CD4-positive, alpha-beta T cell (primary cell): Measurements from ENCODE around the gene MRPS18A. TPM values are rescaled to one million over a fixed set of nuclear protein-coding genes. Genes with fewer than 3 reads are reported as not detected.

Source experiments
- ATAC-seq: fragments of 200-7000 bp; cut with Tn5 transposase; one replicate; pipeline ENCODE4 v1.10.0; 2022; ENCODE audit warnings: mild to moderate bottlenecking; ENCODE audit not compliant: poor library complexity
- CTCF ChIA-PET: fragments of 350-600 bp; sonication (Branson Sonifier 250); formaldehyde crosslinking; loops from one replicate; lab custom pipeline; 2021; ENCODE audit warnings: antibody characterized with exemption, inconsistent platforms; lab: Charles Lee
- POLR2A ChIA-PET: fragments of 350-600 bp; sonication (Branson Sonifier 250); formaldehyde crosslinking; loops from one replicate; lab custom pipeline; 2021; ENCODE audit warnings: antibody characterized with exemption, inconsistent platforms; lab: Charles Lee
- DNase-seq, 14 experiments: peaks; one replicate each; pipeline ENCODE4 v3.0.0-alpha.2; 2013 to 2020; ENCODE audit warnings: mixed read lengths in 2 of 14
- H3K27ac ChIP-seq, 2 donors: one replicate each; pipeline versions ENCODE4 v1.5.1 to v1.7.0; 2013; ENCODE audit warnings: low read length in 2 of 2, low read depth in 1 of 2, mild to moderate bottlenecking in 1 of 2
- H3K27me3 ChIP-seq, 2 experiments: 1 replicate in 1 of 2; 2 replicates in 1 of 2; pipeline versions ENCODE4 v1.6.1 to v1.7.0; 2013; ENCODE audit warnings: low read length in 2 of 2, control low read depth in 1 of 2, mild to moderate bottlenecking in 1 of 2, moderate library complexity in 1 of 2; ENCODE audit not compliant: insufficient read depth in 2 of 2, control insufficient read depth in 1 of 2
- H3K36me3 ChIP-seq: one replicate; pipeline ENCODE4 v1.6.1; 2013; ENCODE audit warnings: low read length, control low read depth; ENCODE audit not compliant: insufficient read depth
- H3K4me1 ChIP-seq: one replicate; pipeline ENCODE4 v1.6.1; 2013; ENCODE audit warnings: low read length, control low read depth; ENCODE audit not compliant: insufficient read depth
- H3K4me3 ChIP-seq: one replicate; pipeline ENCODE4 v1.5.1; 2013; ENCODE audit warnings: mild to moderate bottlenecking, low read length, moderate library complexity
- H3K9me3 ChIP-seq, 2 experiments: 1 replicate in 1 of 2; 2 replicates in 1 of 2; pipeline versions ENCODE4 v1.6.1 to v1.7.0; 2013; ENCODE audit warnings: low read length in 2 of 2, mild to moderate bottlenecking in 2 of 2, control low read depth in 1 of 2, moderate library complexity in 1 of 2; ENCODE audit not compliant: control insufficient read depth in 1 of 2, insufficient read depth in 1 of 2
- H3K27ac Mint-ChIP-seq: one replicate; pipeline ENCODE4 v1.8.0; 2020; ENCODE audit warnings: mixed read lengths
- H3K27me3 Mint-ChIP-seq: one replicate; pipeline ENCODE4 v1.8.0; 2021; ENCODE audit warnings: mixed read lengths
- H3K36me3 Mint-ChIP-seq: one replicate; pipeline ENCODE4 v1.8.0; 2021; ENCODE audit warnings: low read depth, mixed read lengths
- H3K4me1 Mint-ChIP-seq: one replicate; pipeline ENCODE4 v1.8.0; 2021; ENCODE audit warnings: low read depth, mixed read lengths
- H3K4me3 Mint-ChIP-seq: one replicate; pipeline ENCODE4 v1.8.0; 2020; ENCODE audit warnings: mild to moderate bottlenecking, mixed read lengths
- H3K9me3 Mint-ChIP-seq: one replicate; pipeline ENCODE4 v1.8.0; 2020; ENCODE audit warnings: mixed read lengths
- intact Hi-C, 2 experiments: fragments of 100-400 bp; cut with DNase I in 1 of 2; cut with micrococcal nuclease in 1 of 2; formaldehyde crosslinking; loops; one replicate each; pipeline versions ENCODE4 v1.15.1 to v1.9.0; 2023 to 2025; cut with DNase I, micrococcal nuclease
- total RNA-seq, 174 experiments: library from RNA in 2 of 174; stranded (reverse) in 2 of 174; gene quantifications; one replicate each; pipeline ENCODE4 v1.2.3 and lab custom pipeline; 2021 to 2026
- TF ChIP-seq, protein P1 (sequence below): fragments of 200-600 bp; IDR thresholded peaks from one replicate; pipeline ENCODE4 v1.8.0; 2022; ENCODE audit warnings: antibody characterized with exemption, mild to moderate bottlenecking

Gene MRPS18A
- total RNA-seq, 2 experiments from 2014 or later: 26.1 to 27.7 TPM

DNA sequence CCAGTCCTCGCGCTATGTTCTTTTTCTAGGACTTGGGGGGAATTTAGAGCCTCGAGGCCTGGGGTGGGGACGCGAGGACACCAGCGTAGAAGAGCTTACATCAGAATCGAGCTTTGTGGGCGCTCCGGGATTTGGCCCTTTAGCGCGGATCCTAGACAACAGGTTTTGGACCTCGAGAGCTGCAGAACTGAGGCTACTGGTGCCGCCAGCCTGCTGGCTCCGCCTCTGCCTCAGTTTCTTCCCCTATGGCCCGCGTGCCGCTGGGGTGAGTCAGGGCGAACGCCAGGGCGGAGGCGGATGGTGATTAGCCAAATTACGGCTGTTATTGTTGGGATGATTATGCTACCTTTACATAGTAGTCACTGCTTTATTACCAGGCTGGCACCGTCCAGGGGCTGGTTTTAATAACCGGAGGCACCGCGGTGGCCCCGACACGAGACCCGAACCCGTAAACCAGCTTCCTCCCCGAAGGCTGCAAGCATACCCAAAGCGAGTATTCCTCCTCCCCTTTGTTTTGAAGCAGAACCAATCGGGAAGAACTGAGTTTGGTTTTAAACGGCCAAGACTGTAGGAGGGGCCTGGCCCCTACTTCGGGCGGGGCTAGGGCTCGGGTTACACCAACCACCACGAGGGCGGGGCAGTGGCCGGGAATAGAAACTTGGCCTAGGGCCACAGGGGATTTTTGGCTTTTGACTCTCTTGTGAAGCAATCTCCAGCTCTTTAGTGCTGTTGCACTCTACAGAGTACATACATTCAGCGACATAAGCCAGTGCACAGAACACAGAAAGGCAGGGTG lies 57.9 kb downstream of the MRPS18A start:
- peak overlapping the region; percentile 94 for H3K27ac Mint-ChIP-seq
- peaks cover 41% of the 10 kb centered on the region for H3K4me1 Mint-ChIP-seq
- CTCF ChIA-PET: interaction anchor here (0.6 to 1.7 kb wide), 5 partner anchors 21 to 683 kb away, joined by 3 to 7 read pairs (median 3); partner anchors contain the start of genes AARS2 and DNPH1
- H3K36me3 Mint-ChIP-seq: peaks cover 29% of the 10 kb centered on the region
- Histone ChIP-seq H3K4me3 (peak overlapping the region; percentile 92), H3K9me3 (no peaks in the 10 kb centered on the region), H3K27me3 (no peaks in the 10 kb centered on the region), H3K27ac (peak overlapping the region; percentile 86 to 90), H3K4me1 (peaks cover 40% of the 10 kb centered on the region), H3K36me3 (peaks cover 17% of the 10 kb centered on the region)
- ATAC-seq (peak; percentile 58), DNase-seq (peak; percentile 65 to 96 (median 82))
- no peaks in the 10 kb centered on the region for H3K27me3 Mint-ChIP-seq
- peak overlapping the region; percentile 98 for H3K4me3 Mint-ChIP-seq
- TF ChIP-seq, protein P1, sequence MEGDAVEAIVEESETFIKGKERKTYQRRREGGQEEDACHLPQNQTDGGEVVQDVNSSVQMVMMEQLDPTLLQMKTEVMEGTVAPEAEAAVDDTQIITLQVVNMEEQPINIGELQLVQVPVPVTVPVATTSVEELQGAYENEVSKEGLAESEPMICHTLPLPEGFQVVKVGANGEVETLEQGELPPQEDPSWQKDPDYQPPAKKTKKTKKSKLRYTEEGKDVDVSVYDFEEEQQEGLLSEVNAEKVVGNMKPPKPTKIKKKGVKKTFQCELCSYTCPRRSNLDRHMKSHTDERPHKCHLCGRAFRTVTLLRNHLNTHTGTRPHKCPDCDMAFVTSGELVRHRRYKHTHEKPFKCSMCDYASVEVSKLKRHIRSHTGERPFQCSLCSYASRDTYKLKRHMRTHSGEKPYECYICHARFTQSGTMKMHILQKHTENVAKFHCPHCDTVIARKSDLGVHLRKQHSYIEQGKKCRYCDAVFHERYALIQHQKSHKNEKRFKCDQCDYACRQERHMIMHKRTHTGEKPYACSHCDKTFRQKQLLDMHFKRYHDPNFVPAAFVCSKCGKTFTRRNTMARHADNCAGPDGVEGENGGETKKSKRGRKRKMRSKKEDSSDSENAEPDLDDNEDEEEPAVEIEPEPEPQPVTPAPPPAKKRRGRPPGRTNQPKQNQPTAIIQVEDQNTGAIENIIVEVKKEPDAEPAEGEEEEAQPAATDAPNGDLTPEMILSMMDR: no peak
- POLR2A ChIA-PET: interaction anchor here (0.6 to 1.7 kb wide), 27 partner anchors 9 to 1843 kb away, joined by 3 to 16 read pairs (median 4); partner anchors contain the start of genes ABCC10, BYSL, CNPY3 and HSP90AB1
- no peaks in the 10 kb centered on the region for H3K9me3 Mint-ChIP-seq
- intact Hi-C loops: loop anchor here in 1 of 2 experiments (2.0 to 10.0 kb wide), 9 partner anchors 55 to 1892 kb away; partner anchors contain the start of genes ABCC10, CUL7, POLR1C and SLC29A1

DNA sequence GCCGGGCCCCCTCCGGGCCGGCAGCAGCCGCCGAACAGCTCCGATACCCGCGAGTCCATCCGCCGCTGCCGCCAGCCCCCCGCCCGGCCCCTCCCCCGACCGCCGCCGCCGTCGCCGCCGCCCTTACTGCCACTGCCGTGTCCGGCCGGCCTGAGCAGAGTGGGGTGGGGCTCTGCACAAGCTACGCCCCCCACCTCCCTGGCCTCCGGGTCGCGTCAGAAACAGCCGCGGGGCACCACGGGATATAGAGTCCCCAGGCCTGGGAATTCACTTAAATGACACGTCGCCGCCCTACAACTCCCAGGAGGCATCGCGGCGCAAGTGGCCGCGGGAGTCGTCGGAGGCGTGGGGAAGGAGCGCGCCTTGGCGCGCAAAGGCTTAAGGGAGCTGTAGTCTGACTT lies 58.5 kb downstream of the MRPS18A start, which contains the start of gene GTPBP2:
Gene GTPBP2 (minus strand): TSS at position 161 of the 401 bp plus-strand sequence. CDS start 102 bp downstream, at position 59.
- DNase-seq (peak; percentile 86 to 98 (median 94)), ATAC-seq (peak; percentile 86)
- H3K36me3 ChIP-seq: peaks cover 23% of the 10 kb centered on the region
- POLR2A ChIA-PET: interaction anchor here (0.5 to 1.7 kb wide), 28 partner anchors 9 to 1842 kb away, joined by 3 to 16 read pairs (median 4); partner anchors contain the start of genes ABCC10, BYSL, CNPY3 and HSP90AB1
- peaks cover 34% of the 10 kb centered on the region for H3K36me3 Mint-ChIP-seq
- peak within 1 kb of the TSS; percentile 86 to 90 for H3K27ac ChIP-seq
- CTCF ChIA-PET: interaction anchor here (0.6 to 1.7 kb wide), 5 partner anchors 21 to 684 kb away, joined by 3 to 7 read pairs (median 3); partner anchors contain the start of genes AARS2 and DNPH1
- no peaks in the 10 kb centered on the region for H3K9me3 Mint-ChIP-seq
- no peaks in the 10 kb centered on the region for H3K27me3 Mint-ChIP-seq
- H3K4me3 ChIP-seq: peak within 1 kb of the TSS; percentile 92
- peaks cover 40% of the 10 kb centered on the region for H3K4me1 ChIP-seq
- H3K4me1 Mint-ChIP-seq: peaks cover 38% of the 10 kb centered on the region
- TF ChIP-seq, protein P1: no peak
- no peaks in the 10 kb centered on the region for H3K27me3 ChIP-seq
- intact Hi-C loops: loop anchor here in 1 of 2 experiments (2.0 to 5.0 kb wide), 8 partner anchors 54 to 1892 kb away; partner anchors contain the start of genes ABCC10, CUL7, POLR1C and TFEB
- H3K27ac Mint-ChIP-seq: peak within 1 kb of the TSS; percentile 94
- H3K9me3 ChIP-seq: no peaks in the 10 kb centered on the region
- H3K4me3 Mint-ChIP-seq: peak within 1 kb of the TSS; percentile 98

DNA sequence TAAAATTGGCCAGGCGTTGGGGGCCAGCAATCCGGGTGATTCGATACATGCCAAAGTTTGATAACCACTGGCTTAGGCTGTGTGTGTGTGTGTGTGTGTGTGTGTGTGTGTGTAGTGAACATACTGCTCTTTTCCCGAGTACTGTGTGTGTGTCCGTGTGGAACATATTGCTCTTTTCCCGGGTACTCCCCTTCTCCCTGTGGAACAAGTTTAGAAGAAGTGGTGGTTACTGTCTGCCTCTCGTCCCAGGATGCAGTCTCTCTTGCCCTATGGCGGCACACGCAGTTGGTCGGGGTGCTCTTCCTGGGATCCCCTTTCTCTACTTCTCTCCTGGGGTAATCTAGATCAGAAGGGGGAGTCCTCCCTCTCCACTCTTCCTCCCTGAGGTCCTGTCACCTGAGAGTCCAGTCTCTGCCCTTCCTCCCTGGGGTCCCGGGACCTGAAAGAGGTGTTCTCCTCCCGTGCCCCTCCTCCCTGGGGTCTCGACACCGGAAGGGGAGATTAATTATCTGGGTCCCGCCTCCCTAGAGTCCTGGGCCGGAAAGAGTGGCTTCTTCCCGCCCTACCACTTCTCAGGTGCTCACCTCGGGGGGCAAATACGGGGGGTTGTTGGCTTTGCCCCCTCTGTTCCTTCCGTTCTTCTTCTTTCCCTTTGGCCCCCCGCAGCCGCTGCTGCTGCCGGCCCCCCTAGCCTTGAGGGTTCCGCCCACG lies 59.0 kb downstream of the MRPS18A start:
- ChIA-PET POLR2A (interaction anchor here (0.5 to 1.7 kb wide), 17 partner anchors 8 to 857 kb away, joined by 3 to 10 read pairs (median 3); partner anchors contain the start of genes ABCC10, CNPY3, KLHDC3 and MEA1), CTCF (interaction anchor here (1.1 to 1.9 kb wide), 3 partner anchors 20 to 399 kb away, joined by 3 to 7 read pairs (median 4); partner anchors contain the start of gene DNPH1)
- peak overlapping the region; percentile 98 for H3K4me3 Mint-ChIP-seq
- TF ChIP-seq, protein P1: no peak
- no peaks in the 10 kb centered on the region for H3K9me3 ChIP-seq
- peak overlapping the region; percentile 75 to 87 for H3K27ac ChIP-seq
- peak overlapping the region; percentile 92 for H3K4me3 ChIP-seq
- H3K9me3 Mint-ChIP-seq: no peaks in the 10 kb centered on the region
- DNase-seq (peak; percentile 22 to 72 (median 41)), ATAC-seq (peak; percentile 37)
- H3K27me3 Mint-ChIP-seq: no peaks in the 10 kb centered on the region
- no peaks in the 10 kb centered on the region for H3K27me3 ChIP-seq
- intact Hi-C loops: loop anchor here in 1 of 2 experiments (2.0 to 5.0 kb wide), 8 partner anchors 54 to 1891 kb away; partner anchors contain the start of genes ABCC10, CUL7, POLR1C and TFEB
- peaks cover 38% of the 10 kb centered on the region for H3K4me1 Mint-ChIP-seq
- H3K27ac Mint-ChIP-seq: peak overlapping the region; percentile 94
- H3K36me3 Mint-ChIP-seq: peaks cover 40% of the 10 kb centered on the region
- H3K36me3 ChIP-seq: peaks cover 28% of the 10 kb centered on the region
- H3K4me1 ChIP-seq: peaks cover 40% of the 10 kb centered on the region
